GM04503 (cell line): ENCODE measurements around the gene TUB.

ENCODE experiments used
- DNase-seq: peaks from one replicate; pipeline ENCODE4 v3.0.0-alpha.2; 2012; ENCODE audit warnings: low read depth

Gene TUB

DNA sequence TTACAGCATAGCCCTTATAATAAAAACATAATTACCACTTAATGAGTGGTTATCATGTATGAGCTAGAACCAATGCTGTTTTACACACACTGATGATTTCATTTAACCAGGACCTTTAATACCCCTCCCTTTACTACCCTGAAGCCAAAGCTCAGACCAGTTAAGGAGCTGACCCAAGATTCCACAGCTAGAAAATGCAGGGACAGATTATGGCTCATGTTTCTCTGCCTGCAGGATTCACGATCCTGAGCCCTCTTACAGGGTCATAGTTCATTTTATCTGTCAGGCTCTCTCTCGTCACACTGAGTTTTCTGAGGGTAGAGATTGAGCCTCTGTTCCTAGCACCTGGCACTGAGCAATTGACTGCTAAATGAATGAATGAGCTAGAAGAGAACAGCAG is 27.4 kb downstream of the TUB start:
- no peak for DNase-seq

DNA sequence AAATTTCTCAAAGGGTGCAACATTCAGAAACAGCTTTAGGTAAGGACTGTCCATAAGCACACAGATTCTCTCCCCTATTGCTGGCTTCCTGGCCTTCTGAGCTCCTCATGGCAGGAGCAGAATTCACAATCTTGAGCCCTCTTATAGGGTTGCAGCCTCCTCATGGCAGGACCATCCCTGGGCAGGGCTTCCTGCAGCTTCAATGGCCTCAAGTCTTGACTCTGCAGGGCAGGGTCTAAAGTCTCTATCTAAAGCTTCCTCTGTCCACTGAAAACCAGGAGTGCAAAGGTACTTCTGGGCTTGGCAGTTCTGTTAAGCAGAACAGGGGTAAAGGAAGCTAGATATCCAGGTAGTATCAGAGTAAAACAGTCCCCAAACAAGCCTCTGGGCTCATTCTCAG is 28.7 kb downstream of the TUB start:
- DNase-seq = no peak

DNA sequence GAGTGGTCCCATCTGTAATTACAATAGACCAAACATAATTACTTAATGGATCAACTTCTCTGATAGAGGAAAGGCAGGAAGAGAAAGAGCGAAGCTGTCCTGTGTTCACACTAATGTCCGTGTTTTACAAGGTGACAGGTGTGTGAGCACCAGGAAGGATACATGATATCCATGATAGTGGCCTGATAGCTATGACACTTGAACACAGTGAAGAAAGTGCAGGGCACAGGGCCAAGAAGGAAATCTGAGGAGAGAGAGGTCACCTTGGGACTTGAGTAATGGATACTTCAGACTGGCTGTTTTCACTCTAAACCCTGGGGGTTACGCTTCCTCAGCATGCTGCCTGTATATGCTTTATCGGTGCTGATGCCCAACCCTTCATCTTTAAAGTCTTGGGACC is 29.4 kb downstream of the TUB start:
- no peak for DNase-seq

DNA sequence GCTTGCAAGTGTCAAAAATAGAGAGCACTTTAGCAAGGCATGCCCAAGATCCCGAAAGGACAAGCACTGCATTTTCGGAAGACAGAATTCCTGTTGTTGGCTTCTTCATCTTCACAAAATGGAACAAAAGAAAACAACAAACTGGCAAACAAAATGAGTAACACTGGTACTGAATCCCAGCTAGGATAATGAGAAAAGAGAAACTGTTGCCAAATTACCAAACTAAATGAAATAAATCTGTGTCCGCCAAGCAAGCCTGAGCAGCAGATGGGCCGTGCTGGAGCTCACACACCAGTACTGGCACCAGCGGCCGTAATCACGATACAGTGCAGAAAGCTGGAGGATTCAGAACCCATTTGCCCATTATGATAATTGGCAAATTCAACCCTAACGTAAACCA is 30.6 kb downstream of the TUB start:
- no peak for DNase-seq

DNA sequence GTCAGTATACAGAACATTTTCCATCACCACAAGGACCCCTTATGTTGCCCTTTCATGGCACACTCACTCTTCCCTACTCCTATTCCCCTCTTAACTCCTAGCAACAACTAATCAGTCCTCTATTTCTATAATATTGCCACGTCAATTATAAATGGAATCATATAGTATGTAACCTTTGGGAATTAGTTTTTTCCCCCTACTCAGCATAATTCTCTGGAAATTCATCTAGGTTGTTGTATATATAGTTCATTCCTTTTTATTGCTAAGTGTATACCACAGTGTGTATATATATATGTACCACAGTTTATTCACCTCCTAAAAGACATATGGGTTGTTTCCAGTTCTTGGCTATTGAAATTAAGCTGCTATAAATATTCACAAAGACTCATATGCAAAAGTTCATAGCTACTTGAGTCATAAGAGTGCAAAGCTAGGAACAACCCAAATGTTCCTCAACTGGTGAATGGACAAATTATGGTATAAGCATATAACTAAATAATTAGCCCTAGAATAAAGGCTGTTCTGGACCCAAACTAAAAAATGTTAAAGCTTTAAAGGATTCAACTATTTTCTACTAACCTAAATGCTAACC is 41.3 kb downstream of the TUB start:
- no peak for DNase-seq

DNA sequence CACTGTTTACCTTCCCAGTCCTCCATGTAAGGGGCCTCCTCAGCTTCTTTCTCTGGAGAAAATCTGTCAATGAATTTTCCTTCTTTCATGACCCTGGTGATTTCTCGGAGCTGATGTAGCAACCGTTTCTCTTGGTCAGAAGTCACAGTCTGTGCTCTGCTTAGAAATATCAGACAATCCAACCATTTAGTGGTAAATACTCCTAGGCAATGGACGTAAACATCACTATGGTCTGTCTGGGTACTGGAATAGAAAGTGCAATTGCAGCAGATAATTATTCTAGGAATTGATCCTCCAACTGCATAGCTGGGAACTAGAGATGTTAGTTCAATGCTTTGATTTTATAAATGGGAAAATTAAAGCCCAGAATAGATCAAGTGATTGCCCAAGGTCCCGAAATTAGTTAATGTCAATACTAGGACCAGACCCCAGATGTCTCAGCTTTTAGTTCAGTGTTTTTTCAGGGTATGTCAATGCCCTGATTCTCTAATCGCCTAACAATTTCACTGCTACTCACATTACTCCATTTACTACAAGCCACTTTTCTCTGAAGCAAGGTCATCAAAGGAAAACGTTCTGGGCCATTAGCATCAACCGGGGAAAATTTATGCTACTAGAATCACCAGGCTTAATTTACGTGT is 45.8 kb downstream of the TUB start:
- DNase-seq = no peak

DNA sequence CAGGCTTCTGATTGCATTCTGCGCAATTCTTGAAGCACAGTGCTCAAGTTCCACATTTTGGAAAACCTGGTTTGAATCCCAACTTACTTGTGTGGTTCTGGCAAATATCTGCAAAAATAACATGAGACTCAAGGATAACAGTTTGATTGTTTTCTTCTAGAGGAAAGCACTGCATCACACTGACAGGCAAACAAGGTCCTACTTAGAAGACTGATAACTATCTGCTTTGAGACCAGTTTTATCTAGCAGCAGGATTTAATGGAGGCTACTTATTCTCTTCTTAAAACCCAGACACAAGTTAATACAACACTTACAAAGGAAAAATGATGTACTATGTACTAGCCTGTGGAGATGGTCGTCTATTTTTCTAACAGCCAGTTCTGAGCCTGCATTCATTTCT is 46.4 kb downstream of the TUB start:
- DNase-seq = no peak

DNA sequence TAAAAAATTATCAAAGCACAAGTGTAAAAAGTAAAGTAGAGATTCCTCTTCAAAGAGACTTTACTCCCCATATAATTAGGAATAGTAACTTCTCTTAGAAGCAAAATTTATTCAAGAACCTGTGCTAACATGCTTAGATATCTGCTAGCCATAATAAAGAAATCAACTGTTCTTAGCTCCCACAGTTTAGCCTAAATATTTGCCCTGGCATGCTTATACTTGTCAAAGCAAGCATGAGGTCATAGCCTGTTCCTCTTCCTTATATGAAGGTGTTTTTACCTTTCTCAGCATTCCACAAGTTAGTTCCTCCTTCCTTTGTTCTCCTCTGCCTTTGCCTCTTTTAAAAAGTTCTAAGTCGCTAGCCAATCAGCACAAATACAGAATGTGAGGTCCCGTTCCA is 57.5 kb downstream of the TUB start:
- no peak for DNase-seq

DNA sequence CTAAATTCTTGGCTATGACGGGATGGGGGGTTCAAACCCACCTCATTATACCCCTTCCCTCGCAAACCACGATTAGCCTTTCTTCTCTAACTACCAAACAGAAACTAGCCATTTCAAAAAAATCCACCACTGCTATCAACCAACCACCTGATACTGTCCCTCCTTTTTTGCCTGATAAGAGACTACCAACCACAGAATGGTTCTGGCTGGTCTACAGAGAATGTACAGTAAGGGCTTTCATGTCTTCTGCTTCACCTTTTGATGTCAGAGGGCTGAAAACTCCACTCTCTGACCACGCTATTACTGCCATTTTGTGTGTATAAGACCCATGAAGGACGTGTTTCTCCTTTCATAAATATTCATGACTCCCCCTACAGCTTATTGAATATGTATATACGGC is 68.7 kb downstream of the TUB start:
- DNase-seq = no peak
